HEK293 (cell line): ENCODE results near the gene LAMC2.

ENCODE experiments used
- CTCF ChIA-PET: fragments of 350-600 bp; formaldehyde crosslinking; extraction: SDS; loops from one replicate; lab custom pipeline; 2021; ENCODE audit warnings: antibody characterized with exemption; lab: Yijun Ruan, JAX
- POLR2A ChIA-PET: fragments of 300-600 bp; formaldehyde crosslinking; extraction: SDS; loops from one replicate; lab custom pipeline; 2020; ENCODE audit warnings: antibody characterized with exemption, inconsistent platforms; lab: Yijun Ruan, JAX
- H3K27ac ChIP-seq: fragments of 200-500 bp; sonication (Bioruptor generic); 2 replicates; pipeline ENCODE4 v1.5.1; 2014; ENCODE audit warnings: low read depth, low read length, control low read depth, inconsistent platforms; ENCODE audit errors: extremely low read depth
- H3K36me3 ChIP-seq, 2 experiments: fragments of 200-500 bp in 1 of 2; sonication (Bioruptor generic) in 1 of 2; 1 replicate in 1 of 2; 2 replicates in 1 of 2; pipeline ENCODE4 v1.5.1; 2014 to 2017; ENCODE audit warnings: inconsistent platforms in 2 of 2, low read length in 2 of 2; ENCODE audit not compliant: control insufficient read depth in 2 of 2, insufficient read depth in 1 of 2
- H3K4me1 ChIP-seq: fragments of 200-500 bp; sonication (Bioruptor generic); 2 replicates; pipeline ENCODE4 v1.5.1; 2014; ENCODE audit warnings: mild to moderate bottlenecking, low read length, inconsistent platforms; ENCODE audit not compliant: control insufficient read depth, insufficient read depth
- H3K4me3 ChIP-seq: 2 replicates; pipeline ENCODE4 v1.5.1; 2011; ENCODE audit warnings: low read depth, mild to moderate bottlenecking, control low read depth, low read length, moderate library complexity
- H3K9me3 ChIP-seq: fragments of 200-500 bp; sonication (Bioruptor generic); 2 replicates; pipeline ENCODE4 v1.5.1; 2014; ENCODE audit warnings: low read depth, low read length, inconsistent platforms; ENCODE audit not compliant: control insufficient read depth, insufficient read depth
- ATF2 ChIP-seq: fragments of 450-650 bp; formaldehyde crosslinking; IDR thresholded peaks from 2 replicates; pipeline ENCODE4 v1.5.1; 2016; ENCODE audit warnings: missing biosample characterization, missing genetic modification characterization, low read depth
- FEZF1 ChIP-seq: fragments of 450-650 bp; formaldehyde crosslinking; IDR thresholded peaks from 2 replicates; pipeline ENCODE4 v1.5.1; 2016; ENCODE audit warnings: missing biosample characterization, missing genetic modification characterization
- KLF10 ChIP-seq: fragments of 450-650 bp; IDR thresholded peaks from 2 replicates; pipeline ENCODE4 v1.5.1; 2018; ENCODE audit warnings: missing biosample characterization, mild to moderate bottlenecking, missing genetic modification characterization
- KLF8 ChIP-seq: fragments of 450-650 bp; formaldehyde crosslinking; IDR thresholded peaks from 2 replicates; pipeline ENCODE4 v1.5.1; 2016; ENCODE audit warnings: missing biosample characterization, missing genetic modification characterization
- PRDM6 ChIP-seq: fragments of 450-650 bp; formaldehyde crosslinking; IDR thresholded peaks from 2 replicates; pipeline ENCODE4 v1.5.1; 2017; ENCODE audit warnings: missing biosample characterization, missing genetic modification characterization
- ZBTB49 ChIP-seq: fragments of 450-650 bp; formaldehyde crosslinking; IDR thresholded peaks from 2 replicates; pipeline ENCODE4 v1.5.1; 2016; ENCODE audit warnings: missing biosample characterization, missing genetic modification characterization, low read depth
- ZNF146 ChIP-seq: fragments of 450-650 bp; formaldehyde crosslinking; IDR thresholded peaks from 2 replicates; pipeline ENCODE4 v1.5.1; 2016; ENCODE audit warnings: missing biosample characterization, missing genetic modification characterization
- ZNF155 ChIP-seq: fragments of 450-650 bp; formaldehyde crosslinking; IDR thresholded peaks from 2 replicates; pipeline ENCODE4 v1.5.1; 2016; ENCODE audit warnings: missing biosample characterization, missing genetic modification characterization
- ZNF248 ChIP-seq: fragments of 450-650 bp; formaldehyde crosslinking; IDR thresholded peaks from 2 replicates; pipeline ENCODE4 v1.5.1; 2017; ENCODE audit warnings: missing biosample characterization, missing genetic modification characterization
- ZNF302 ChIP-seq: fragments of 450-650 bp; formaldehyde crosslinking; IDR thresholded peaks from 2 replicates; pipeline ENCODE4 v1.5.1; 2016; ENCODE audit warnings: missing biosample characterization, missing genetic modification characterization, low read depth
- ZNF354C ChIP-seq: fragments of 450-650 bp; formaldehyde crosslinking; IDR thresholded peaks from 2 replicates; pipeline ENCODE4 v1.5.1; 2016; ENCODE audit warnings: missing biosample characterization, missing genetic modification characterization, low read depth, borderline replicate concordance
- ZNF366 ChIP-seq: fragments of 450-650 bp; formaldehyde crosslinking; conservative IDR thresholded peaks from 2 replicates; pipeline ENCODE4 v1.5.1; 2016; ENCODE audit warnings: missing biosample characterization, missing genetic modification characterization
- ZNF426 ChIP-seq: fragments of 450-650 bp; formaldehyde crosslinking; IDR thresholded peaks from 2 replicates; pipeline ENCODE4 v1.5.1; 2017; ENCODE audit warnings: missing biosample characterization, missing genetic modification characterization, mild to moderate bottlenecking, inconsistent platforms, moderate library complexity
- ZNF560 ChIP-seq: fragments of 450-650 bp; formaldehyde crosslinking; IDR thresholded peaks from 2 replicates; pipeline ENCODE4 v1.5.1; 2017; ENCODE audit warnings: missing biosample characterization, missing genetic modification characterization, borderline replicate concordance
- ZNF645 ChIP-seq: fragments of 450-650 bp; formaldehyde crosslinking; IDR thresholded peaks from 2 replicates; pipeline ENCODE4; 2016; ENCODE audit warnings: missing biosample characterization, missing genetic modification characterization
- ZNF76 ChIP-seq: fragments of 450-650 bp; formaldehyde crosslinking; IDR thresholded peaks from 2 replicates; pipeline ENCODE4; 2016; ENCODE audit warnings: low read depth, missing biosample characterization, missing genetic modification characterization, borderline replicate concordance
- ZNF785 ChIP-seq: fragments of 450-650 bp; formaldehyde crosslinking; IDR thresholded peaks from 2 replicates; pipeline ENCODE4 v1.5.1; 2016; ENCODE audit warnings: missing biosample characterization, missing genetic modification characterization
- ZNF792 ChIP-seq: fragments of 450-650 bp; formaldehyde crosslinking; IDR thresholded peaks from 2 replicates; pipeline ENCODE4 v1.5.1; 2016; ENCODE audit warnings: missing biosample characterization, missing genetic modification characterization

LAMC2 gene

GRCh38 chr1:183283286-183283685 lies 97.2 kb downstream of the LAMC2 start:
- CTCF ChIA-PET = interaction anchor here (0.9 to 2.3 kb wide), 5 partner anchors 10 to 339 kb away, joined by 3 to 12 read pairs (median 4); no protein-coding TSS in a partner anchor
- POLR2A ChIA-PET = no interaction called here
- no peak for TF ChIP-seq FEZF1 (tag by site-specific recombination)
- no peak for TF ChIP-seq ZNF155 (tag by site-specific recombination)
- TF ChIP-seq ZNF792 = no peak
- Histone ChIP-seq H3K4me3 (no peak overlapping the region), H3K4me1 (peaks cover 2% of the 10 kb centered on the region; the same call in 1 of the 2 replicates), H3K9me3 (no peaks in the 10 kb centered on the region), H3K27ac (no peak overlapping the region), H3K36me3 (no peaks in the 10 kb centered on the region)

GRCh38 chr1:183284086-183284485 lies 98.0 kb downstream of the LAMC2 start:
- Histone ChIP-seq H3K9me3 (no peaks in the 10 kb centered on the region), H3K4me3 (no peak overlapping the region), H3K27ac (no peak overlapping the region), H3K36me3 (no peaks in the 10 kb centered on the region), H3K4me1 (peaks cover 2% of the 10 kb centered on the region; the same call in 1 of the 2 replicates)
- TF ChIP-seq PRDM6 (tag by site-specific recombination) (no peak), ZNF302 (tag by site-specific recombination) (no peak)
- POLR2A ChIA-PET = no interaction called here
- CTCF ChIA-PET = interaction anchor here (1.3 kb wide), 1 partner anchor 339 kb away, joined by 4 read pairs; no protein-coding TSS in a partner anchor

GRCh38 chr1:183285256-183285655 lies 99.2 kb downstream of the LAMC2 start:
- no peak overlapping the region for H3K4me3 ChIP-seq
- no peaks in the 10 kb centered on the region for H3K36me3 ChIP-seq
- POLR2A ChIA-PET = no interaction called here
- H3K9me3 ChIP-seq = no peaks in the 10 kb centered on the region
- TF ChIP-seq ZNF366 (tag by site-specific recombination) (no peak), ZNF302 (tag by site-specific recombination) (no peak), ZNF76 (tag by site-specific recombination) (no peak), ZNF645 (tag by site-specific recombination) (no peak), ZNF560 (tag by site-specific recombination) (no peak), ZNF146 (no peak), ZNF248 (tag by site-specific recombination) (no peak), ZNF426 (tag by site-specific recombination) (no peak), ATF2 (tag by site-specific recombination) (no peak), ZNF354C (tag by site-specific recombination) (no peak), ZNF785 (tag by site-specific recombination) (no peak), ZBTB49 (tag by site-specific recombination) (no peak), KLF8 (tag by site-specific recombination) (no peak), KLF10 (no peak)
- CTCF ChIA-PET = interaction anchor here (1.1 to 1.3 kb wide), 3 partner anchors 8 to 337 kb away, joined by 3 to 7 read pairs (median 3); no protein-coding TSS in a partner anchor
- H3K27ac ChIP-seq = no peak overlapping the region
- H3K4me1 ChIP-seq = no peaks in the 10 kb centered on the region
